SU-DHL-6 (cell line): ENCODE data around the gene LRRC73.

ENCODE experiments used
- H2AFZ ChIP-seq: fragments of 200-600 bp; sonication (generic); 2 replicates; pipeline ENCODE4 v1.6.1; 2014; ENCODE audit warnings: low read depth, mild to moderate bottlenecking, moderate library complexity, mixed read lengths, antibody characterized with exemption, low read length; ENCODE audit not compliant: severe bottlenecking
- H3F3A ChIP-seq: fragments of 200-600 bp; shearing (Covaris generic); 2 replicates; pipeline ENCODE4 v1.6.0; 2016; ENCODE audit warnings: antibody characterized with exemption, mild to moderate bottlenecking; ENCODE audit not compliant: insufficient read depth
- H3K27ac ChIP-seq: fragments of 200-600 bp; sonication (generic); 2 replicates; pipeline ENCODE4 v1.5.1; 2016; ENCODE audit warnings: low read depth, mild to moderate bottlenecking, low read length, moderate library complexity, mixed read lengths
- H3K27me3 ChIP-seq: fragments of 200-600 bp; sonication (generic), shearing (Covaris generic); 2 replicates; pipeline ENCODE4 v1.6.0; 2014; ENCODE audit warnings: mild to moderate bottlenecking, low read length
- H3K36me3 ChIP-seq: fragments of 200-600 bp; sonication (generic); 2 replicates; pipeline ENCODE4 v1.6.1; 2014; ENCODE audit warnings: mild to moderate bottlenecking, low read length, mixed read lengths
- H3K4me2 ChIP-seq: fragments of 300-600, 200-600 bp; shearing (Covaris generic), sonication (generic); 2 replicates; pipeline ENCODE4 v1.6.0; 2014; ENCODE audit warnings: low read length, low read depth, mild to moderate bottlenecking; ENCODE audit not compliant: poor library complexity, severe bottlenecking
- H3K4me3 ChIP-seq: fragments of 200-600 bp; sonication (generic); 2 replicates; pipeline ENCODE4 v1.5.1; 2014; ENCODE audit warnings: antibody characterized with exemption, low read length, mild to moderate bottlenecking, mixed read lengths; ENCODE audit not compliant: insufficient read depth, poor library complexity, severe bottlenecking
- H3K79me2 ChIP-seq: fragments of 200-600 bp; sonication (generic); 2 replicates; pipeline ENCODE4 v1.6.1; 2014; ENCODE audit warnings: mild to moderate bottlenecking, low read length, moderate library complexity; ENCODE audit not compliant: insufficient read depth
- H3K9ac ChIP-seq: fragments of 200-600 bp; sonication (generic); 2 replicates; pipeline ENCODE4 v1.7.0; 2014; ENCODE audit warnings: mild to moderate bottlenecking, low read length
- H3K9me2 ChIP-seq: fragments of 200-600 bp; sonication (generic); replicated peaks from 2 replicates; pipeline ENCODE4 v1.6.1; 2014; ENCODE audit warnings: low read length; ENCODE audit not compliant: insufficient read depth
- H3K9me3 ChIP-seq: fragments of 200-600 bp; sonication (generic); 2 replicates; pipeline ENCODE4 v1.6.1; 2014; ENCODE audit warnings: low read length, mixed read lengths; ENCODE audit not compliant: insufficient read depth
- H4K20me1 ChIP-seq: fragments of 200-600 bp; sonication (generic); 2 replicates; pipeline ENCODE4 v1.6.1; 2014; ENCODE audit warnings: low read depth, mild to moderate bottlenecking, antibody characterized with exemption, low read length, moderate library complexity, mixed read lengths
- EZH2phosphoT487 ChIP-seq: fragments of 200-600 bp; sonication (generic), shearing (Covaris generic); conservative IDR thresholded peaks from 2 replicates; pipeline ENCODE4 v1.6.1; 2018; ENCODE audit warnings: mild to moderate bottlenecking, antibody characterized with exemption, low read length, moderate library complexity, mixed read lengths
- TF ChIP-seq, protein P1 (sequence below): fragments of 200-600 bp; sonication (generic); IDR thresholded peaks from one replicate; pipeline ENCODE4 v1.5.1; 2017; ENCODE audit warnings: antibody characterized with exemption, mild to moderate bottlenecking, low read length, moderate library complexity; ENCODE audit not compliant: insufficient read depth, poor library complexity, severe bottlenecking

LRRC73 gene

DNA sequence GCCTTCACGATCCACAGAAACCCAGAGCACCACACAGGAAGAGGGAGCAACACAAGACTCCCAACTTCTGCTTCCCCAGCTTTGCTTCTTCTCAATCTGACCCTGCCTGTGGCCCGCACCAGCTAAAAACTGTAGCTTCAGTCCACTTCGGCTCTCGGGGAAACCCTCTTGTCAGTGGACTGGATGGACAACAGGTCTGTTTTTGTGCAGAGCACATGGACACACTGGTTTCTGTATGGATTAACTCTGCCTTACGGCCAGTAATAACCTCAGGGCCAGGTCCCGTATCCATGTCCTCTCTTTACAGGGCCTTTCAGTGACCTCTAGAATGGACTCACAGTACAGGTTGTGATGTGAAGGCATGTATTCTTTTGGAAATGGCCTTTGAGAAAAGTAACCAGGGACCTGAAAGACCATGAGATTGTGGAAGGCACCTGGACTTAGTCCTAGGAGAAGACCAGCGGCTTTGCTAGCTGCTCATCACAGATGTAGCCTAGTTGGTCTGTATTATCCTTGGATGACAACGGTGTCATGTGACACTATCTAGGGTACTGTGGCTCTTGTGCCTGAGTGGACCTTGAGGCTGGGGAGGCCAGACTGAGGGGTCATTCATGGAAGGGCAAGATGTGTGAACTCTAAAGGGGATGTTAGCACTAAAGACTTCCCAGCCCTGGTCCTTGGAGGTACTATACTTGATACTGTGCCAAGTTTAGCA, 12.6 kb upstream of the LRRC73 start:
- H2AFZ ChIP-seq = no peak overlapping the region
- no peak overlapping the region for H3K4me2 ChIP-seq
- no peaks in the 10 kb centered on the region for H3K9me3 ChIP-seq
- peaks cover 27% of the 10 kb centered on the region; the same call in 1 of the 2 replicates for H3K36me3 ChIP-seq
- H3K27ac ChIP-seq = no peak overlapping the region
- no peak overlapping the region for H3K9ac ChIP-seq
- no peaks in the 10 kb centered on the region for H4K20me1 ChIP-seq
- 0 out of 2 replicates have a peak, but pooled peaks cover 14% of the 10 kb centered on the region for H3F3A ChIP-seq
- H3K4me3 ChIP-seq = no peak overlapping the region
- H3K79me2 ChIP-seq = peaks cover 20% of the 10 kb centered on the region
- H3K9me2 ChIP-seq = no peaks in the 10 kb centered on the region
- TF ChIP-seq EZH2phosphoT487 = no peak
- TF ChIP-seq, protein P1, sequence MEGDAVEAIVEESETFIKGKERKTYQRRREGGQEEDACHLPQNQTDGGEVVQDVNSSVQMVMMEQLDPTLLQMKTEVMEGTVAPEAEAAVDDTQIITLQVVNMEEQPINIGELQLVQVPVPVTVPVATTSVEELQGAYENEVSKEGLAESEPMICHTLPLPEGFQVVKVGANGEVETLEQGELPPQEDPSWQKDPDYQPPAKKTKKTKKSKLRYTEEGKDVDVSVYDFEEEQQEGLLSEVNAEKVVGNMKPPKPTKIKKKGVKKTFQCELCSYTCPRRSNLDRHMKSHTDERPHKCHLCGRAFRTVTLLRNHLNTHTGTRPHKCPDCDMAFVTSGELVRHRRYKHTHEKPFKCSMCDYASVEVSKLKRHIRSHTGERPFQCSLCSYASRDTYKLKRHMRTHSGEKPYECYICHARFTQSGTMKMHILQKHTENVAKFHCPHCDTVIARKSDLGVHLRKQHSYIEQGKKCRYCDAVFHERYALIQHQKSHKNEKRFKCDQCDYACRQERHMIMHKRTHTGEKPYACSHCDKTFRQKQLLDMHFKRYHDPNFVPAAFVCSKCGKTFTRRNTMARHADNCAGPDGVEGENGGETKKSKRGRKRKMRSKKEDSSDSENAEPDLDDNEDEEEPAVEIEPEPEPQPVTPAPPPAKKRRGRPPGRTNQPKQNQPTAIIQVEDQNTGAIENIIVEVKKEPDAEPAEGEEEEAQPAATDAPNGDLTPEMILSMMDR = no peak
- H3K27me3 ChIP-seq = no peaks in the 10 kb centered on the region

DNA sequence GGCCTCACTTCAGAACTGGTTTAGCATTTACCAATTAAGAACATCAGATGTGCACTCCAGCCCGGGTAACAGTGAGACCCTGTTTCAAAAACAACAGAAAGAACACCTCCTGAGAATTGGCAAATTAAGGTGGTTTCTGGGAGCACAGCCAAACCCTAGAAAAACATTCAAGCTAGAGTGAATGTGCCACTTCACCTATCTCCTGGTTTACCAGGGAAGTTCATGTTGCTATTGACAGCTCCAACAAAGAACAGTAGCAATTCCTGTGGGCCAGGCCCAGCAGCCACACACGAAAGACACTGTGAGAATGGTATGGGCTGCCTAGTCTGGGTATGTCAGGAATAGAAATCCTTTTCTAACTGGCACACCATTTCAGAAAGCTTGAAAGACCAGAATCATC, 11.7 kb upstream of the LRRC73 start:
- no peak for TF ChIP-seq EZH2phosphoT487
- H3K9me3 ChIP-seq = no peaks in the 10 kb centered on the region
- no peaks in the 10 kb centered on the region for H3K9me2 ChIP-seq
- H3K9ac ChIP-seq = no peak overlapping the region
- H3F3A ChIP-seq = 0 out of 2 replicates have a peak, but pooled peaks cover 14% of the 10 kb centered on the region
- no peaks in the 10 kb centered on the region for H4K20me1 ChIP-seq
- no peak overlapping the region for H3K27ac ChIP-seq
- no peak overlapping the region for H3K4me2 ChIP-seq
- H3K36me3 ChIP-seq = peaks cover 25% of the 10 kb centered on the region; the same call in 1 of the 2 replicates
- H3K27me3 ChIP-seq = no peaks in the 10 kb centered on the region
- H3K79me2 ChIP-seq = peaks cover 28% of the 10 kb centered on the region
- H3K4me3 ChIP-seq = no peak overlapping the region
- no peak overlapping the region for H2AFZ ChIP-seq

DNA sequence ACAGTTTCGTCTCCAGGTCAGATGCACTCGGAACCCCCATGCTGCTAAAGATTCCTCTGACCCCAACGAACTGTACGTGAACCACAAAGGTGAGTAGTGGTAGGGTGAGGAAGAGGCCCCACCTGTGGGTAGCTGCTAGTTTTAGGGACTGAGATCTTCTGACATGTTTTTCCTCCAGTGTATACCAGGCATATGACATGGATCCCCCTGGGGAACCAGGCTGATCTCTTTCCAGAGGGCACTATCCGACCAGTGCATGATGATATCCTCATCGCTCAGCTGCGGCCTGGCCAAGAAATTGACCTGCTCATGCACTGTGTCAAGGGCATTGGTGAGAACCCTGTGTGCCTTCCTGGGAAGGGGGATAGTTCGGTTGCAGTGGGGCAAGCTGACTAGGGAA, 10.0 kb upstream of the LRRC73 start:
- Histone ChIP-seq H3K79me2 (peaks cover 44% of the 10 kb centered on the region), H3K9ac (no peak overlapping the region), H3F3A (0 out of 2 replicates have a peak, but pooled peaks cover 14% of the 10 kb centered on the region), H3K27me3 (no peaks in the 10 kb centered on the region), H3K27ac (no peak overlapping the region), H3K36me3 (peaks cover 25% of the 10 kb centered on the region; the same call in 1 of the 2 replicates), H2AFZ (no peak overlapping the region), H3K4me2 (no peak overlapping the region), H3K9me3 (no peaks in the 10 kb centered on the region), H3K9me2 (no peaks in the 10 kb centered on the region), H4K20me1 (no peaks in the 10 kb centered on the region), H3K4me3 (no peak overlapping the region)
- no peak for TF ChIP-seq EZH2phosphoT487
- TF ChIP-seq, protein P1 = no peak
